ENCODE data around the gene SDK1.

Gene SDK1

GRCh38 chr7:3975371-3975770 lies 674.3 kb downstream of the SDK1 start:
- no peak for DNase-seq

- DNase-seq: no peak
Measured at GRCh38 chr7:3977391-3977790, 676.3 kb downstream of the SDK1 start.

GRCh38 chr7:3978839-3979238 lies 677.8 kb downstream of the SDK1 start:
- DNase-seq: no peak

- DNase-seq: no peak
Measured at GRCh38 chr7:3979611-3980299, 678.7 kb downstream of the SDK1 start.

GRCh38 chr7:3980300-3980643 lies 679.2 kb downstream of the SDK1 start:
- no peak for DNase-seq

- DNase-seq: peak in 1 of 51 donors; percentile 9
Measured at GRCh38 chr7:3981281-3981680, 680.2 kb downstream of the SDK1 start.

GRCh38 chr7:3984456-3984855 lies 683.4 kb downstream of the SDK1 start:
- no peak for DNase-seq

GRCh38 chr7:3986927-3987326 lies 685.9 kb downstream of the SDK1 start:
- DNase-seq: no peak

GRCh38 chr7:3987426-3987927 lies 686.4 kb downstream of the SDK1 start:
- DNase-seq: no peak

- DNase-seq: no peak
Measured at GRCh38 chr7:3989723-3990122, 688.7 kb downstream of the SDK1 start.

GRCh38 chr7:3991731-3992231 lies 690.7 kb downstream of the SDK1 start:
- DNase-seq: peak in 5 of 51 donors; percentile 7 to 26 (median 12)

- DNase-seq: no peak
Measured at GRCh38 chr7:3992841-3993240, 691.8 kb downstream of the SDK1 start.

GRCh38 chr7:3994764-3995163 lies 693.7 kb downstream of the SDK1 start:
- no peak for DNase-seq

- DNase-seq: no peak
Measured at GRCh38 chr7:3995187-3995586, 694.1 kb downstream of the SDK1 start.

GRCh38 chr7:3998060-3998459 lies 697.0 kb downstream of the SDK1 start:
- no peak for DNase-seq

- no peak for DNase-seq
Measured at GRCh38 chr7:4000139-4000538, 699.1 kb downstream of the SDK1 start.

- no peak for DNase-seq
Measured at GRCh38 chr7:4000934-4001333, 699.9 kb downstream of the SDK1 start.

GRCh38 chr7:4001742-4002141 lies 700.7 kb downstream of the SDK1 start:
- DNase-seq: no peak

- no peak for DNase-seq
Measured at GRCh38 chr7:4003503-4003902, 702.5 kb downstream of the SDK1 start.

- peak in 1 of 51 donors; percentile 8 for DNase-seq
Measured at GRCh38 chr7:4006687-4007086, 705.6 kb downstream of the SDK1 start.

GRCh38 chr7:4009211-4010060 lies 708.4 kb downstream of the SDK1 start:
- DNase-seq: peak in 1 of 51 donors; percentile 7

- DNase-seq: no peak
Measured at GRCh38 chr7:4010061-4010605, 709.1 kb downstream of the SDK1 start.

All from hypothalamus (tissue), 51 donors.